Activated T-cell treated with anti-CD3 and anti-CD28 coated beads, Interleukin-2, amount 50 U/mL, for 24 hours (primary cell): Measurements from ENCODE around the gene MRPS23.
A peak's percentile ranks its signal among the peaks of the same experiment; 100 is the strongest.

Source experiments
- DNase-seq: peaks from one replicate; pipeline ENCODE4 v3.0.0-alpha.2; 2020
- H3K27ac Mint-ChIP-seq: 2 replicates; pipeline ENCODE4 v1.8.0; 2020; ENCODE audit warnings: mild to moderate bottlenecking, mixed read lengths
- H3K27me3 Mint-ChIP-seq: 2 replicates; pipeline ENCODE4 v1.8.0; 2020; ENCODE audit warnings: mixed read lengths
- H3K36me3 Mint-ChIP-seq: 2 replicates; pipeline ENCODE4 v1.8.0; 2020; ENCODE audit warnings: low read depth, mixed read lengths
- H3K4me1 Mint-ChIP-seq: 2 replicates; pipeline ENCODE4 v1.8.0; 2020; ENCODE audit warnings: low read depth, mixed read lengths
- H3K4me3 Mint-ChIP-seq: 2 replicates; pipeline ENCODE4 v1.8.0; 2020; ENCODE audit warnings: mild to moderate bottlenecking, moderate library complexity, mixed read lengths
- H3K9me3 Mint-ChIP-seq: 2 replicates; pipeline ENCODE4 v1.8.0; 2020; ENCODE audit warnings: mixed read lengths

MRPS23 gene

DNA sequence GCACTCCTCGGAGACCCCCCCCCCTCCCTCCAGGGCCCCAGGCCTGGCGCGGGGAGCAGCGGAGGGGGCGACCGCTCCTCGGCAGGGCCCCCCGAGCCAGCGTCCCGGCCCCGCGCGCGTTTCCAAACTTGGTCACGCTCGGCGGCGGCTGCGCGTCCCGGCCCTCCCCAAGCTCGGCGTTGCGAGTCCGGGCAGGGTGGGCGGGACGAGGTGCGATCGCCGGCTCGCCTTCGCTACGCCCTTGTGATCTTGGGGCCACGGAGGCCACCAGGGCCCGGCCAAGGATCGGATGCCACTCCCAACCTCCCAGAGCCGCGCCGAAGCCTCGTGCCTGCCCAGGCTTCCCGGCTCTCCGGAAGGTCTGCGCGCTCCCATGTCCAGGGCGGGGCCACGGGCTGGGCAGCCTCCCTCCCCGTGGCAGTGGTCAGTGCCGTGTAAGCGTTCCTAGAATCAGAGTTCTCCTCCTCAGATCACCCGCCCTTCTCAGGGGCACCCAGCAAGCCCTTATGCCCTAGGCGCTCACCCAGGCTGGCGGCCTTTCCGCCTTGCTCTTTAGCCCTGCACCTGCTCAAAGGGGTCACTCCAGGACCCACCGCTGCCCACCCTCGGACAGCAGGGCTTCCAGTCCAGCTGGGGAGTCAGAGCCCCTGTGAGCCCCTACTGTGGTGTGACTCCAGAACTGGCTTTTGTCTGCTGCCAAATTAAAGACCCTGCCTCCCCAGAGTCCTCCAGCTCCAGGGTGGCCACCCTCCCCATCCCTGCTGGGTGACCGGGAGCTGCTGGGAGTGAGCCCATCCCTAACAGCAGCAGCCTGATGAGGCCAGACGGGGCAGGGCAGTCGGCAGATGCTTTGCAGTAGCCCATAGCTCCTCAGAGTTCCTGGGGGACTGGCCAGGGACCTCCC, 12.2 kb upstream of the MRPS23 start:
- H3K36me3 Mint-ChIP-seq: no peaks in the 10 kb centered on the region
- H3K27ac Mint-ChIP-seq: no peak overlapping the region
- peaks cover 14% of the 10 kb centered on the region for H3K4me1 Mint-ChIP-seq
- DNase-seq: no peak
- H3K27me3 Mint-ChIP-seq: peaks cover 38% of the 10 kb centered on the region
- H3K9me3 Mint-ChIP-seq: no peaks in the 10 kb centered on the region
- peak overlapping the region; percentile 39 for H3K4me3 Mint-ChIP-seq

DNA sequence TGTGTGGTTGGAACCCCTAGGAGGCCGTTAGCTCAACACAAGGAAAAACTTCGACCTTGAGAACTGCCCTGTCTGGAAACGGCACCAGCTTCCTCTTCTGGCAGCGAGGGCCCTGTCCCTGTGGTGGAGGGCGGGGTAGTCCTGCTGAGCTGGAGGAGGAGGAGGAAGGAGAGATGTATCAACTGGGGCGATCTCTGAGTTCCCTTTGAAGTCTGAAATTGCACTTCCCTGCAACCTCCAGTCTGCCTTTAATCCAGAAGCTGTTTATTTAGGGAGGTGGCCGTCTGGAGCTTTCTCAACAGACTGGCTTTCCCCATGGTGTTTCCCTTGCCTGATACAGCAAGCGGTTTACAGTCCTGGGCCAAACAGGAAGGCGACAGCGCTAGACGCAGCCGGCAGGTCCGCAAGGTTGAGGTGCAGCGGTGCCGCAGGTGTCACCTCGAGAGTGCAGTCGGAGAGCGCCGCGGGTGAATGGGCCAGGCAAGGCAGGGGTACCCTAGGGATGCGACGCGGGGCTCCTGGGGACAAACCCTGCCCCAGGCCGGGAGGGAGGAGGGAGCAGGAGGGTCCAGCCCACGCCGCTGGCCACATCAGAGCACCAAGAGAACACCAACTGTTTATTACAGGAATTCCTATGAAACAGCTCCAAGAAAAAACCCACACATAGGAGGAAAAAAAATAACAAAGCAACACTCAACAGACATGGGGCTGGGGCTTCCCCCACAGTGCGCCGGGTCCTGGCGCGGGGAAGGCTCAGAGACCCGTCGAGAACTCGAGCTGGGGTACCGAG, 11.4 kb upstream of the MRPS23 start:
- Mint-ChIP-seq H3K36me3 (no peaks in the 10 kb centered on the region), H3K27me3 (peaks cover 38% of the 10 kb centered on the region), H3K27ac (peak overlapping the region; percentile 4), H3K4me1 (peaks cover 14% of the 10 kb centered on the region), H3K4me3 (peak overlapping the region; percentile 66), H3K9me3 (no peaks in the 10 kb centered on the region)
- DNase-seq: peak; percentile 57

DNA sequence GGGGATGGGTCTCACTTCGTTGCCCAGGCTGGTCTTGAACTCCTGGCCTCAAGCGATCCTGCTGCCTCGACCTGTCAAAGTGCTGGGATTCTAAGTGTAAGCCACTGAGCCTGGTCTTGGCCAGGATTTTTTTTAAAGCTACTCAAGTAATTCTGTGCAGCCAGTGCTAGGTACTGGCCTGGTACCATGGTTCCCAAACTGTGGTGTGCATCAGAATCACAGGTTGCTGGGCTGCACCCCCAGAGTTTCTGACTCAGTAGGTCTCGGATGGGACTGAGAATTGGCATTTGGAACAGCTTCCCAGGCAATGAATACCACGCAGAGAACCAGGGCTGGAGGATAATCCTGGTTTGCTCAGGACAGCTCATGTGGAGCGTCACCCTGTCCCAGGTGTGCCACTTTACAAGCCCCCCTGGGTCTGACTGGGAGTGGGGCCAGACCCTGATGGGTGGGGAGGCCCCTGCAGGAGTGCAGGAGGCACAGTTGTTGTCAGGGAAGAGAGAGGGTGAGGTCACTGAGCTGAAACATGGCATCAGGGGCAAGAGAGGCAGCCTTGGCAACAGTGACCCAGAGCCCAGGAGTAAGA, 10.7 kb upstream of the MRPS23 start:
- Mint-ChIP-seq H3K27ac (no peak overlapping the region), H3K4me1 (peaks cover 14% of the 10 kb centered on the region), H3K4me3 (peak overlapping the region; percentile 66), H3K9me3 (no peaks in the 10 kb centered on the region), H3K36me3 (no peaks in the 10 kb centered on the region), H3K27me3 (peaks cover 38% of the 10 kb centered on the region)
- DNase-seq: no peak

DNA sequence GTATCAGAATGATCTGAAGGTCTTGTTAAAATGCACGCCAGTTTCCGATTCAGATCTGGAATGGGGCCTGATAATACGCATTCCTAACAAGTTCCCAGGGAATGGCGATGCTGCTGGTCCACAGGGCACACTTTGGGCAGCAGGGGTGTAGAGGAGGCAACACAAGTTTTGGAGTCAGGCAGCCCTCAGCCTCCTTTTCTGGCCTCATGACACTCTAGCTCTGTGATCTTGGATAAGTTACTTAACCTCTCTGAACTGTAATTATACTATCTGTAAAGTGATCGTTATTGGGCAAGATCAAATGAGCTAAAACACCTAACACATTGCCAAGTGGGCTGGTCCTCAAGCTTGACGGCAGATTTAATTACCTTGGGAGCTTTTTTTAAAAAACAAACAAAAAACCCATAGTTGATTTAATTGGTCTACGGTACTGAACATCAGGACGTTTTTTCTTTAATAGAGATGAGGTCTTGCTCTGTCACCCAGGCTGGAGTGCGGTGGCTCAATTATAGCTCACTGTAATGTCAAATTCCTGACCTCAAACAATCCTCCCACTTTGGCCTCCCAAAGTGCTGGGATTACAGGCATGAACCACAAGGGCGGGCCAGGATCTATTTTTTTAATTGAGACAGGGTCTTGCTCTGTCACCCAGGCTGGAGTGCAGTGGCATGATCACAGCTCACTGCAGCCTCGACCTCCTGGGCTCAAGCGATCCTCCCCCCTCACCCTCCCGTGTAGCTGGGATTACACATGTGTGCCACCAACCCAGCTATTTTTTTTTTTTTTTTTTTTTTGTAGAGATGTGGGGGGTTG, 10.0 kb upstream of the MRPS23 start:
- H3K4me3 Mint-ChIP-seq: no peak overlapping the region
- H3K27me3 Mint-ChIP-seq: peaks cover 38% of the 10 kb centered on the region

DNA sequence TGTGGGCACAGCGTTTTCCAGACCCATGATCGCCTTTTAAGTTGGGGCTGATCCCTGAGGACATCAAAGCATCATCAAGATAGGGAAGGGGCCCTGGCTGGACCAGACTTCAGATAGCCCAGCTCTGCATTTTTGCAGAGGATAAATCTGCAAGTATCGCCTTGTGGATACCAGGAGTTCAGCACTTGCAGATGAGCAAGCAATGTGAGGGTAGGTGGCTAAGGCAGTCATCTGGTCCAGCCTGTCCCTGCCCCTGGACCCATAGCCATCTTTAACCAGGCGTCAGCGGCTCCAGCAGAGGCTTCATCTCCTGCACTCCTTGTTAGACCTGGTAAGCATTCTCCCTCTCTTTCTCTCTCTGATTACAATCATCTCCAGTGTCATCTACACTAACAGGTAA, 9.0 kb upstream of the MRPS23 start:
- Mint-ChIP-seq H3K27me3 (peaks cover 38% of the 10 kb centered on the region), H3K9me3 (no peaks in the 10 kb centered on the region), H3K4me1 (peaks cover 14% of the 10 kb centered on the region), H3K27ac (no peak overlapping the region), H3K4me3 (no peak overlapping the region), H3K36me3 (no peaks in the 10 kb centered on the region)
- no peak for DNase-seq

More for the DNA sequence above, 10.0 kb upstream of the MRPS23 start:
- H3K36me3 Mint-ChIP-seq: no peaks in the 10 kb centered on the region
- DNase-seq: no peak
- H3K27ac Mint-ChIP-seq: no peak overlapping the region
- peaks cover 14% of the 10 kb centered on the region for H3K4me1 Mint-ChIP-seq
- H3K9me3 Mint-ChIP-seq: no peaks in the 10 kb centered on the region

DNA sequence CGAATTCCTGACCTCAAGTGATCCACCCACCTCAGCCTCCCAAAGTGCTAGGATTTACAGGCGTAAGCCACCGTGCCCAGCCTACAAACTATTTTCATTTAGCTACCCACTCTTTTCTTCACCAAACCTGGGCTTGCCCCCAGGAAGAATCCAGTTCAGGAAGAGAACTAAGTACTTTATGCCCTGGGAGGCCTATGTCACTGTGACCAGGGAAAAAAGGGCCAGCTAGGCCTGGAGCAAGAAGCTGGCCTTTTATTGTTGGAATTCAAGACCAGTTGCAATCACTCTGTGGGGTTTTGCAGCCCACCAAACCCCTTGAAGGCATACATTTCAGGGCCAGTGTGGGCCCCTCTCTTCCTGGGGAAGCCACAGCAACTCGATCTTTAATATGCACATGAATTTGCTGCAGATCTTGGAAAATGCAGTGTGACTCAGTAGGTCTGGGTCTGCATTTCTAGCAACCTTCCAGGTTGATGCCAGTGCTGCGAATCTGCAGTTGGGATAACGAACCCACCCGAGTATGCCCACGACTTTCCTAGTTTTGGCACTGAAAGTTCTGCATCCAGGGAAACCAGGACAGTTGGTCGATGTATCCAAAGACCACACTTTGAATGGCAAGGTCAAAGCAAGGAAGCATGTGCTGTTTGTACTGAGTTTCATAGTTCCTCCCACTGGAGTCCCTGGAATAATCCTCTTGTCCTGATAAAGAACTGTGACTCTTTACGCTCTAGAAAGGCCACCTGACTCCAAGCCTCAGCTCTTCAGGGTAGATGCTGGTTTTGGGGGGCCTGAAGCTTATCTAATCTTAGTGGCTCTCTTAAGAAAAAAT, 7.2 kb upstream of the MRPS23 start:
- Mint-ChIP-seq H3K9me3 (no peaks in the 10 kb centered on the region), H3K4me3 (no peak overlapping the region), H3K36me3 (no peaks in the 10 kb centered on the region), H3K4me1 (peaks cover 13% of the 10 kb centered on the region), H3K27me3 (peaks cover 24% of the 10 kb centered on the region), H3K27ac (no peak overlapping the region)
- no peak for DNase-seq

DNA sequence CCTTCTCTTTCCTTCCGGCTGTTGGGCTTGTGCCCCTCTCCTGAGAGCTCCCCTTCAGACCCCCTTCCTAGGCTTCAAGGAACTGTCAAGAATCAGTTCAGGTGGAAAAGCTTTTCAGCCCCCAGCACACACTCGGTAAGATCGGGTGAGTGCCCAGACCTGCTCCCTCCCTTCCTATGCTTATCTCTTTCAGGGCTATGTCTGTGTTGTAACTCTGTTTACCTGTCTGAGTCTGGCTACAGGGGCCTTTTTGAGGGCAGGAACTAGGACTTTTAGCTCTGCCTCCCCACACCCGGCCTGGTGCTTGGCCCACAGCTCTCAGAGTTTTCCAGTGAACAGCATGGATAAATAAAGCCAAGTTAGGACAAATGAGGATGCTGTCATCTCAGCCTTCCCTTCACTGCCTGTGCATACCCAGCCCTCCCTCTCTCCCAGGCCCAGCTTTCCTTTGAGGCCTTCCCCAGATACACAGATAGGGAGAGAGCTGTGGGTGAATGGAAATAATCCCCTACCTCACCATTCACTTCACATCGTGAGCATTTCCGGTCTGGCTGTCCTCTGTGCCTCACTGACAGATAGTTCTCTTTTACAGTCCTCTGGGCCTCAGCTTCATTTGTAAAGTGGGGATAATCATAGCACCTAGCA, 5.7 kb upstream of the MRPS23 start:
- peaks cover 13% of the 10 kb centered on the region for H3K27me3 Mint-ChIP-seq
- no peak overlapping the region for H3K4me3 Mint-ChIP-seq

DNA sequence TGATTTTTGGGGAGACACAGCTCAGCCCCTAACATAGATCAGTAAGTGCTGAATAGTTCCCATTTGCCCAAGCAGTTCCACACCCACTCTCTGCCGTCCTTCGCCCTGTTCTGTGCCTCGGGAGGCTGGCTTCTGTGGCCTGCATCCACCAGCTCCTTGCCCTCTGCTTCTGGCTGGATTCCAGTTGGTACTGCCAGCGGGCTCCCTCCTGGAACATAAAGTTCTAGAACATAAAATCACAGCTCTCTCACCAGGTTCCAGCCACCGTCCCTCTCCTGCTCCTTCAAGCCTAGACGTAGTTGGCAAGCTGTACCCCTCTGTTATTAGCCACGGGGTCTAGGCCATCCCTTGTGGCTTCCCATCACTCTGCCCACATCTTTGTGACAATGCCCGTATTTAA, 3.9 kb upstream of the MRPS23 start:
- Mint-ChIP-seq H3K36me3 (peaks cover 22% of the 10 kb centered on the region), H3K4me1 (peaks cover 25% of the 10 kb centered on the region), H3K9me3 (no peaks in the 10 kb centered on the region), H3K27me3 (no peaks in the 10 kb centered on the region), H3K4me3 (no peak overlapping the region), H3K27ac (no peak overlapping the region)
- no peak for DNase-seq

More for the DNA sequence above, 5.7 kb upstream of the MRPS23 start:
- Mint-ChIP-seq H3K27ac (no peak overlapping the region), H3K9me3 (no peaks in the 10 kb centered on the region), H3K36me3 (peaks cover 4% of the 10 kb centered on the region), H3K4me1 (peaks cover 17% of the 10 kb centered on the region)
- no peak for DNase-seq

DNA sequence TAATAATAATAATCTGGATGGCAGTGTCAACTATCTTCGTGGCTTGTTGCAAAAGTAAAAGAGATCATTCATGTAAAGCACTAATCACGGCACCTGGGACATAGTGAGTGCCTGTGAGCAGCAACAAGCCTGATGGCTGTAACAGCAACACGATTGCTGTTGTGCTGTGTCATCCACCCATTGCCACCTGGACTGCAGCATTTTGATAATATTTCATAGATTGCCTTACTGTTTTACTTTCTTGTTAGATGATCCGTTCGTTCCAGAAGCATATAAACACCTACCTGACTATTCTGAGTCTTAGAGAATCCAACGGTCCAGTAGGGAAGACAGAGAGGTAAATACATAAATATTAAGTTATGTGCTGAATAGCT, 3.1 kb upstream of the MRPS23 start:
- no peaks in the 10 kb centered on the region for H3K9me3 Mint-ChIP-seq
- H3K27ac Mint-ChIP-seq: no peak overlapping the region
- H3K27me3 Mint-ChIP-seq: no peaks in the 10 kb centered on the region

DNA sequence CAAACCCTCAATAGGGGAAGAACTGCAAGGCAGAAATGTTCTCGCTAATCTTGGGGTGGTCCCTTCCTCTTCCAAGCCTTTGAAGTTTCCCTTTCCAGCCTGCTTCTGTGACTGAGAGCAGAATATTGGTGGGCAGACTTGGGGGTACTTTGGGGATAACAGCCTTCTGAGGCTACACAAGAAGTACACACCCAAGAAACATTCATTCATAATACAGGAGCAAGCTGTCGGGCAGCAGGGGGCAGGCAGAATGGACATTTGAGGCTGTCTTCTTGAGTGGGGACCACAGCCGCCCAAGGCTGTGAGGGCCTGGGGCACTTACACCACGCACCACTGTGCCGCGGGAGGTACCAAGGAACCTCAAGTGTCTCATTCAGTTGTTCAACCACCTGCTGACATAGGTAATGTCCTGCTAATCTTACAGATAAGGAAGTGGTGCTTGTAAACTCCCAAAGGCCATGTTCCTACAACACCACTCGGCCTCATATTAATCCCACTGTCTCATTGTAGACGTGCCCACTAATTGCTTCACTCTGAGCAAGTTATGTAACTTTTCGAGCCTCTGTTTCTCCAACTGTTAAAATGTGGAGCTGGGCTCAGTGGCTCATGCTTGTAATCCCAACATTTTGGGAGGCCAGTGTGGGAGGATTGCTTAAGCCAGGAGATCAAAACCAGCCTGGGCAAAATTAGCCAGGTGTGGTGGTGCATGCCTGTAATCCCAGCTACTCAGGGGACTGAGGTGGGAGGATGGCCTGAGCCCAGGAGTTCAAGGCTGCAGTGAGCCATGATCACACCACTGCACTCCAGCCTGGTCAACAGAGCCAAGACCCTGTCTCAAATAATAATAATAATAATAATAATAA, 2.5 kb upstream of the MRPS23 start:
- peak overlapping the region; percentile 73 for H3K27ac Mint-ChIP-seq
- peaks cover 33% of the 10 kb centered on the region for H3K36me3 Mint-ChIP-seq
- peaks cover 32% of the 10 kb centered on the region for H3K4me1 Mint-ChIP-seq
- H3K27me3 Mint-ChIP-seq: no peaks in the 10 kb centered on the region
- DNase-seq: no peak
- H3K9me3 Mint-ChIP-seq: no peaks in the 10 kb centered on the region
- peak overlapping the region; percentile 56 for H3K4me3 Mint-ChIP-seq

More for the DNA sequence above, 3.1 kb upstream of the MRPS23 start:
- Mint-ChIP-seq H3K36me3 (peaks cover 29% of the 10 kb centered on the region), H3K4me3 (no peak overlapping the region), H3K4me1 (peaks cover 30% of the 10 kb centered on the region)
- DNase-seq: no peak

DNA sequence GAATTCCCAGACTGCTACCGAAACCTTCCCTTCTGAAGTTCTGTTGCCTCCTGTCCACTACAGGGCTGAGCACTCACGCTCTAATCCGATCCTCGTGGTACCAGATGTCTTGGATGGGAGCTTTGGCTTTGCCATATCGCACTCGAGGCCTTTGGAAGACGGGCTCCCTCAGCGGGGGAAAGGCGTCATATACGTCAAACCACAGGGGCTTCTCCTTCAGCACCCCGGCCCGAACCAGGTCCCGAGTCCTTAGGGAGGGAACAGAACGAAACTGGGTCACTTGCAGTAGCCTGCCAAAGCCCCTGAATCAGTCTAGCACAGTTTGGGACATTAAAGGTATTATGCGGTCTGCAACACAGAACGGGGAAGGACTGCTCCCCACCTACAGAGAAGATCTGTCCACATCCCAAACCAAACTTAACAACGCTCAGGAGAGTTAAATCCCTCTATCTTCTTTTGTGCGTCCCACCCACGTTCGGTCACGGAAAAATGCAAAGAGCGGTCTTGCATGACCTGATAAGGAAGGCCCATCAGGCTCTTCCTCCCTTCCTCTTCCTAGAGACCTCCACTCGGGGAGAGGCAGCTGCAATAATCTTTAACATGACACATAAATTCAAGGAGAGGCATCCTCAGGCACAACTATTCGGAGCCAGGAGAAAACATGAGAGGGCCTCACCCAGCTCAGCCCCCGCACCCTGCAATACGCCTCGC, 526 bp downstream of the MRPS23 start:
- no peak for DNase-seq
- Mint-ChIP-seq H3K27me3 (no peaks in the 10 kb centered on the region), H3K9me3 (no peaks in the 10 kb centered on the region), H3K4me3 (peak overlapping the region; percentile 99), H3K4me1 (peaks cover 42% of the 10 kb centered on the region), H3K27ac (peak overlapping the region; percentile 98), H3K36me3 (peaks cover 51% of the 10 kb centered on the region)
